Fibroblast of mammary gland (primary cell): Measurements from ENCODE around the gene GALNT10.

ENCODE experiments used
- DNase-seq: peaks from one replicate; pipeline ENCODE4 v3.0.0-alpha.2; 2010; ENCODE audit warnings: low read depth
- H3K4me3 ChIP-seq: 2 replicates; pipeline ENCODE4 v1.5.1; 2011; ENCODE audit warnings: low read depth, mild to moderate bottlenecking, low read length, moderate library complexity; ENCODE audit not compliant: control insufficient read depth
- CTCF ChIP-seq: conservative IDR thresholded peaks from 2 replicates; pipeline ENCODE4 v1.5.1; 2011; ENCODE audit warnings: low read depth, low read length, inconsistent platforms; ENCODE audit not compliant: control insufficient read depth, insufficient read depth

The GALNT10 gene

GRCh38 chr5:154430961-154431630 lies 240.6 kb downstream of the GALNT10 start:
- no peak overlapping the region for H3K4me3 ChIP-seq
- DNase-seq: no peak
- no peak for TF ChIP-seq CTCF

GRCh38 chr5:154435226-154435625 lies 244.7 kb downstream of the GALNT10 start:
- no peak overlapping the region for H3K4me3 ChIP-seq
- no peak for TF ChIP-seq CTCF
- no peak for DNase-seq

GRCh38 chr5:154437281-154437965 lies 246.9 kb downstream of the GALNT10 start:
- no peak for DNase-seq
- TF ChIP-seq CTCF: no peak
- no peak overlapping the region for H3K4me3 ChIP-seq

GRCh38 chr5:154440540-154440939 lies 250.0 kb downstream of the GALNT10 start:
- no peak overlapping the region for H3K4me3 ChIP-seq
- TF ChIP-seq CTCF: no peak

GRCh38 chr5:154442801-154443200 lies 252.3 kb downstream of the GALNT10 start:
- no peak overlapping the region for H3K4me3 ChIP-seq
- TF ChIP-seq CTCF: no peak
- no peak for DNase-seq

More at GRCh38 chr5:154440540-154440939, 250.0 kb downstream of the GALNT10 start:
- no peak for DNase-seq

- no peak for DNase-seq
- TF ChIP-seq CTCF: no peak
- H3K4me3 ChIP-seq: peak overlapping the region; percentile 96
These were observed 254.3 kb downstream of the GALNT10 start for GRCh38 chr5:154444556-154445421.
